Left renal pelvis (tissue), 4 donors: ENCODE results near the gene CERT1. TPM values are rescaled to one million over a fixed set of nuclear protein-coding genes. Genes with fewer than 3 reads are reported as not detected.

Source experiments
- DNase-seq, 4 donors: peaks; one replicate each; pipeline ENCODE4 v3.0.0-alpha.2; 2013; ENCODE audit warnings: low read depth in 4 of 4, low spot score in 3 of 4
- polyA plus RNA-seq, 4 donors: library from polyadenylated mRNA; unstranded; fragments of 120-200 nt; gene quantifications; one replicate each; pipeline ENCODE4 v1.2.1, GENCODE V29; 2013; ENCODE audit not compliant: insufficient read length in 4 of 4

The CERT1 gene
- polyA plus RNA-seq, 4 donors: 53.7 to 67.8 (median 62.3) TPM

- DNase-seq: no peak
Observed at GRCh38 chr5:75481024-75481423, 30.4 kb downstream of the CERT1 start.

DNA sequence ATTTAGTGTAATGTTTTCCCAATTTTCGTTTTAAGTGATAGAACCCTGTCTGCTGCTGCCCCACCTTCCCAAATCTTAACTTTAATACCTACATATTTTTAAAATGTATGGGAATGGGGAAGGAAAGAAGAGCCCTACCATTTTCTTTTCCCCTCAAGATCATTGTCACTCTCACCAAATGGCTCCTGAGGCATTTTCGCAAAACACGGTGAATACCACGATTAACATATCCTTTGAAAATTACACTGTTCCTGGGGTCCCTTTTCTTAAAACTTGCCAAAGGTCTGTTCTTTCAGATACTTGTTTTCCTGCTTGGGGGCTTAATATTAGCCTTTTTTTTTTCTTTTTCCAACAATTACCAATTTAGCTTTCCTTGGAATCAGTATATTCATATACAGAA lies 36.1 kb downstream of the CERT1 start:
- DNase-seq: no peak

DNA sequence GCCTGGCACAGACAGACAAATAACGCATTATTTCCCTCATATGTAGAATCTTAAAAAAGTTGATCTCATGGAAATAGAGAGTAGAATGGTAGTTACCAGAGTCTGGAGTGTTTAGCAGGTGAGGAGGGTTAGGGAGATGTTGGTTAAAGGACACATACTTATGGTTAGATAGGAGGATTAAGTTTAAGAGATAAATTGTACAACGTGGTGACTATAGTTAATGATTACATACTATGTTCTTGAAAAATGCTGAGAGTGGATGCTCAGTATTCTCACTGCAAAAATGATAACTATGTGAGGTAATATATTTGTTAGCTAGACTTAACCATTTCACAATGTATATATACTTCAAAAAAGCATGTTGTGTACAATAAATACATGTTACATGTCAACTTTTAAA lies 38.0 kb downstream of the CERT1 start:
- DNase-seq: no peak

- no peak for DNase-seq
Observed at GRCh38 chr5:75472973-75473372, 38.5 kb downstream of the CERT1 start.

- DNase-seq: no peak
Observed at GRCh38 chr5:75471193-75471592, 40.2 kb downstream of the CERT1 start.

DNA sequence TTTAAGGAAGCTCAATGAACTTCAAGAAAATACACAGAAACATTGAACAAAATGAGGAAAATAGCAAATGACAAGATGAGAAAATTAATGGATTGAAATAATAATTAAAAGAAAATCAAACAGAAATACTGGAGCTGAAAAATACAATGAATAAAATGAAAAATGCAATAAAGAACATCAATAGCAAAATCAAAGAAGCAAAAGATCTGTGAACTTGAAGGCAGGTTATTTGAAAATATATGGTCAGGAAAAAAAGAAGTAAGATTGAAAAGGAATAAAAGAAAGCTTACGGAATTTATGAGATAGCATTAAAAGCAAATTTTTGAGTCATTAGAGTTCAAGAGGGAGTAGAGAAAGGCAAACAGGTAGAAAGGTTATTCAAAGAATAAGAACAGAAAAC lies 42.4 kb downstream of the CERT1 start:
- DNase-seq: no peak

DNA sequence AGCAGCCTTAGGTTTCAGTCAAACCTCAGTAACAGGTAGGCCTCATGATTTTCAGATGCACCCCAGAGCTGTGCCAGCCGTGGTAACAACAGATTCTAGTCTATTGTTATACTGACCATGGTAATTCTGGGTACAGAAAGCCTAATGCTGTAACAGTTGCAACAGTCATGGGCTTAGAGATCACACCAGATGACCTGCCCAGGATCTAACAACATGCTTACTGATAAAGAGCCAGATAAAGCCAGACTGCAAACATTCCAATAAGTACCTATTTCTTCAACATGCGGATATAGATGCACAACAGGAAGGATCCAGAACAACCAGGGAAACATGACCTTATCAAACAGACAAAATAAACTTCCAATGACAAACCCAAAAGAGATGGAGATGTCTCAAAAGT lies 42.8 kb downstream of the CERT1 start:
- no peak for DNase-seq

DNA sequence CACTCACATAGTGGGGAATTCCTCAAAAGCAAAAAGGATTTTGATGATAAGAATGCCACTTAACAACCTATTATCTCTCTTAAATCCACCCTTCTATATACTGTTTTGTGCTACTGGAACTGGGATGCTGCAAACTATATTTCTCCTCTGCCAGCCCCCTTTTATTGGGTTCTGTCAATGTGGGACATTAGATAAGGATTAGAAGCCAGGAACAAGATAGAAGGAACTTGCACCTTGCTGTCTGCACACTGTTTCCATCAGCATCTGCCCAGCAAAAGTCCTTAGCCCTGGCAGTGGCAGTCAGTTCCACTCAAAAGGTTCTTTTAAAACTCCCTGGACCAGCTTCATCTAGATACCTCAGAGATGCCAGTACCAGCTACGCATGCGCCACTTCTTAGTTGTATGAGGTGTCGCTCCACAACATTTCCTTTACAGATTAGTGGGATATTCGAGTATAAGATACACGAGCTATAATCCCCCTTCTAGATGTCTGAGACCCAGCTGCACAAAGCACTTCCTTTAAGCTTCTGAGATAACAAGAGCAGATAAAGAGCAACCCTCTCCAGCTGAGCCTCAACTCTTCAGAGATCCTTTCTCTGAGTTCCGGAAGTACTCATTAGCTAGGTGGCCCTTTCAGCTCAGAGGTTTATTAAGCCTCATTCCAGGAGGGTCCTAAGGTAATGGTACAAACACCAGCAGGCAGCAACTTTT lies 45.3 kb downstream of the CERT1 start:
- DNase-seq: no peak

DNA sequence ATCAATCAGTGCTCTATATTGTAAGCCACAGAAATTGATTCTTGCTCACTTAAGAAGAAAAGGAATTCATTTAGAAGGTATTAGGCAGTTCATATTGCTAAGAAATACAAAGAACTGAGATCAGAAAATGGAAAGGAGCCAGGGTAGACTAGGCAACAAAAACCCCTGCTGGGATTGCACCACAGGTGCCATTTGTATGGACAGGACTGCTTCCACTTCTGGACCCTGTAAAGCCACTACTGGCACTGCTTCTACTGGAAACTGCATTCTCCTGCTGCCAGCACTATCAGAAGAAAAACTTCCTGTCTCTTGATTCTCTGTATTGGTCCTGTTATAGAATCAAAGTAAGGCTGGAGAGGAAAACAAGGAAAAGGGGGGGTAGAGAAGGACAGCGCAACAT lies 45.9 kb downstream of the CERT1 start:
- no peak for DNase-seq

GRCh38 chr5:75463726-75464125 lies 47.7 kb downstream of the CERT1 start:
- no peak for DNase-seq

DNA sequence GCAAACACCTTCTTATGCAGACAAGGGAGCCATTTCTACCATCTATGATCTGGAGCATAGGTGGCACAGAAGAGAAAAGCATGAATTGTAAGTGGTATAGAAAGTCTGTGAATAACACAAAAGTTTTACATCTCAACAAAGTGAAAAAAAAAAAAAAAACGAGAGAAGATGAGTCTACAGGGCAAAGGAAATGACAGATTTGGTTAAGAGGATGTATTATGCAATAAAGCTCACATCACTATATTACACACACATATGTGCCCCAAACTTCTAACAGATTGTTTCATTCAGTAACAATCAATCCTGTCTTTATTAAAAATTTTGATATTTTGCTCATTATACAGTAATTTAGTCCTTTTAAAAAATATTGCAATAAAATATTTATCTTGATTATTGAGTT lies 49.8 kb downstream of the CERT1 start:
- DNase-seq: no peak

- DNase-seq: no peak
Observed at GRCh38 chr5:75460942-75461610, 50.4 kb downstream of the CERT1 start.

- DNase-seq: no peak
Observed at GRCh38 chr5:75460532-75460931, 50.9 kb downstream of the CERT1 start.

GRCh38 chr5:75457691-75458090 lies 53.7 kb downstream of the CERT1 start:
- DNase-seq: no peak

GRCh38 chr5:75457161-75457560 lies 54.3 kb downstream of the CERT1 start:
- DNase-seq: no peak

DNA sequence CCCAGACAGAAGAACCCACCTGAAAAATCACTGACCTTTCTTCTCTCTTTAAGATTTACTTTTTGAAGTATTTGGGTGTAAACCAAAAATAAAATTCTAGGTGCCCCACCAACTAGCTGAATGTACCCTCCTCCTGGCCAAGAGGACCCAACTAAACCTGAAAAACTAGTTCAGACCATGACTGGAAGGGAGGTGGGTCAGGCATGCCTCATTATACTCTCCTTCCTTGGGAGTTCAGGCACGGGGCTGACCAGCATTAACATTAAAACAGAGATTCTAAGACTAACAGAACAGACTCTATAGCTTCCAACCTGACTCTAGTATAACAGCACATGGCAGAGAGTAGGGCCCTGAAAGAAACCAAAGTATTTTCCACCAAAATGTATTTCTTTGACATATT lies 61.4 kb downstream of the CERT1 start:
- DNase-seq: no peak

DNA sequence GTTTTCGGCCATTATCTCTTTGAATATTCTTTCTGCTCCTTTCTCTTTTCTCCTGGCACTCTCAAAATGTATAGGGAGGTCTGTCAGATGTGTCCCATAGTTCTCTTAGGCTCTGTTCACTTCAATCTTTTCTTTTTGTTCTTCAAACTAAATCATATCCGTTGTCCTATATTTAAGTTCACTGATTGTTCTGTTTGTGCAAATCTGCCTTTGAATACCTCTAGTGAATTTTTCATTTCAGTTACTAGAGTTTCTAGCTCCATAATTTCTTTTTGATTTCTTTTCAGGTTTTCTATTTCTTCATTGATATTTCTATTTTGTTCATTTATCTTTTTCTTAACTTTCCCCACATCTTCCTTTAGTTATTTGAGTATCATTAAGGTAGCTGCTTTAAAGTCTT lies 65.4 kb downstream of the CERT1 start:
- no peak for DNase-seq

DNA sequence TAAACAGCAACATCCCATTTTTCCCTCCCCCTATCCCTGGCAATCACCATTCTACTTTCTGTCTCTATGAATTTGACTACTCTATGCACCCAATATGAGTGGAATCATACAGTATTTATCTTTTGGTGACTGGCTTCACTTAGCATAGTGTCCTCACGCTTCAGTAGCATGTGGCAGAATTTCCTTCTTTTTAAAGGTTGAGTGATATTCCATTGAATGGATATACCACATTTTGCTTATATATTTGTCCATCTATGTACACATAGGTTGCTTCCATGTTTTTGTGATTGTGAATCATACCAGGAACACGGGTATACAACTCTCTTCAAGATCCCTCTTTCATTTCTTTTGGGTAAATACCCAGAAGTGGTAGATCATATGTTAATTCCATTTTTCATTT lies 69.9 kb downstream of the CERT1 start:
- no peak for DNase-seq

DNA sequence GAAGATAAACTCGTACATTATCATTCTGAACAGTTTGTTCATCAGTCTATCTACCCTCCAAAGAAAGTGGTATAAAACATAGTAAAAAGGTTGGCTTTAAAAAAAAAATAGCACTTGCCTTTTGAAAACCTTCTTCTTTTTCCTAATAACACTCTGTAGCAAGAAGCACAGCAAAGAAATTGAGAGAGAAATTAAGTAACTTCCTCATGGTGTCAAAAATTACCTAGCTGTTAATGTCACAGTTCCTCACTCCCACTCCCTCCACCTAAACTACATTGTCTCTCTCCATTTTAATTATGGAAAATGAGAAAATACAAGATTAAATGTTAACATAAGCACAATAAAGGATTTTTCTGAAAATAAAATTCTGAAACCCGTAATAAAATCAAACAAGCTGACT lies 72.2 kb downstream of the CERT1 start:
- DNase-seq: no peak

GRCh38 chr5:75438722-75439121 lies 72.7 kb downstream of the CERT1 start:
- no peak for DNase-seq

DNA sequence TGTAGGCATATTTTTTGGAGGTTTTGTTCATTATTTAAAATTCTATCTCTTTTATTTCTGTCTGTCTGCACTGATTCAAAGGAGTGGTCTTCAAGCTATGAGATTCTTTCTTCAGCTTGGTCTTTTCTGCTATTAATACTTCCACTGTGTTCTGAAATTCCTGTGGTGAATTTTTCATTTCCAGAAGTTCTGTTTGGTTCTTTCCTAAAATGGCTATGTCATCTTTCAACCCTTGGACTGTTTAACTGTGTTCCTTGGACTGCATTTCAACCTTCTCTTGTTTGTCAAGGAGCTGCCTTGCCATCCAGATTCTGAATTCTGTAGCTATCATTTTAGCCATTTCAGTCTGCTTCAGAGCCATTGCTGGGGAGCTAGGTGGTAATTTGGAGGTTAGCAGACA lies 76.3 kb downstream of the CERT1 start:
- no peak for DNase-seq

GRCh38 chr5:75433814-75434506 lies 77.5 kb downstream of the CERT1 start:
- no peak for DNase-seq
